Keratinocyte (primary cell): ENCODE measurements around the gene PPP2R5A. TPM values are rescaled to one million over a fixed set of nuclear protein-coding genes. Genes with fewer than 3 reads are reported as not detected.

Experiments
- DNase-seq: peaks from one replicate; pipeline ENCODE4 v3.0.0-alpha.2; 2011; ENCODE audit warnings: low read depth, missing footprints, low spot score
- FAIRE-seq: peaks from 2 replicates; lab custom pipeline; 2011; peaks lifted over from hg19 to GRCh38; lab: Jason Lieb, UNC
- H2AFZ ChIP-seq: 2 replicates; pipeline ENCODE4 v1.6.0; 2012; ENCODE audit warnings: low read length, control low read depth, inconsistent platforms; ENCODE audit not compliant: control insufficient read depth
- H3K27ac ChIP-seq: 2 replicates; pipeline ENCODE4 v1.5.1; 2011; ENCODE audit warnings: low read length; ENCODE audit not compliant: control insufficient read depth, insufficient read depth
- H3K27me3 ChIP-seq: 3 replicates; pipeline ENCODE4 v1.6.0; 2011; ENCODE audit warnings: low read length; ENCODE audit not compliant: control insufficient read depth, insufficient read depth; ENCODE audit errors: extremely low read depth
- H3K36me3 ChIP-seq, 2 experiments: 2 replicates in 1 of 2; 3 replicates in 1 of 2; pipeline ENCODE4 v1.5.1; 2011; ENCODE audit warnings: low read length in 2 of 2, mild to moderate bottlenecking in 1 of 2; ENCODE audit not compliant: control insufficient read depth in 2 of 2, insufficient read depth in 2 of 2; ENCODE audit errors: extremely low read depth in 1 of 2
- H3K4me1 ChIP-seq: 3 replicates; pipeline ENCODE4 v1.5.1; 2011; ENCODE audit warnings: low read length; ENCODE audit not compliant: control insufficient read depth, insufficient read depth; ENCODE audit errors: extremely low read depth
- H3K4me2 ChIP-seq: 3 replicates; pipeline ENCODE4 v1.6.0; 2011; ENCODE audit warnings: low read depth, low read length; ENCODE audit not compliant: control insufficient read depth, insufficient read depth; ENCODE audit errors: extremely low read depth
- H3K4me3 ChIP-seq, 3 experiments: fragments of 200-600 bp in 1 of 3; sonication (generic) in 1 of 3; 2 replicates in 2 of 3; 3 replicates in 1 of 3; pipeline ENCODE4 v1.5.1; 2011 to 2016; ENCODE audit warnings: low read length in 3 of 3, mild to moderate bottlenecking in 3 of 3, control low read depth in 2 of 3, inconsistent platforms in 1 of 3, low read depth in 1 of 3, mixed read lengths in 1 of 3, mixed run types in 1 of 3, moderate library complexity in 1 of 3; ENCODE audit not compliant: control insufficient read depth in 2 of 3, insufficient read depth in 2 of 3; ENCODE audit errors: extremely low read depth in 1 of 3
- H3K79me2 ChIP-seq: 2 replicates; pipeline ENCODE4 v1.6.0; 2012; ENCODE audit warnings: low read length; ENCODE audit not compliant: control insufficient read depth, insufficient read depth
- H3K9ac ChIP-seq: 3 replicates; pipeline ENCODE4 v1.6.0; 2011; ENCODE audit warnings: low read length; ENCODE audit not compliant: control insufficient read depth, insufficient read depth; ENCODE audit errors: extremely low read depth
- H3K9me1 ChIP-seq: 3 replicates; pipeline ENCODE4 v1.6.0; 2011; ENCODE audit warnings: low read length; ENCODE audit not compliant: control insufficient read depth, insufficient read depth; ENCODE audit errors: extremely low read depth
- H3K9me3 ChIP-seq: 2 replicates; pipeline ENCODE4 v1.5.1; 2012; ENCODE audit warnings: low read depth, low read length; ENCODE audit not compliant: control insufficient read depth
- H4K20me1 ChIP-seq: 3 replicates; pipeline ENCODE4 v1.6.0; 2011; ENCODE audit warnings: low read length; ENCODE audit not compliant: control insufficient read depth, insufficient read depth; ENCODE audit errors: extremely low read depth
- EZH2 ChIP-seq: IDR thresholded peaks from one replicate; pipeline ENCODE4 v1.6.1; 2012; ENCODE audit warnings: inconsistent platforms, mild to moderate bottlenecking, low read length, moderate library complexity
- dilution Hi-C: fragments of 300-500 bp; cut with MboI; formaldehyde crosslinking; loops from one replicate; pipeline ENCODE4 v1.7.0; 2020; ENCODE audit warnings: low sequenced_read_pairs; ENCODE audit not compliant: extremely low pct_ligation_motif_present
- polyA plus RNA-seq, 5 experiments: library from polyadenylated mRNA; depleted of rRNA in 3 of 5; stranded (reverse) in 3 of 5; stranded (forward) in 1 of 5; unstranded in 1 of 5; fragments of >200 nt; gene quantifications; 1 replicate in 1 of 5; 2 replicates in 3 of 5; 3 replicates in 1 of 5; pipeline versions ENCODE4 v1.2.1 to v1.2.3, GENCODE V29; 2011 to 2012; ENCODE audit warnings: missing spikeins in 2 of 5, low read depth in 1 of 5, low replicate concordance in 1 of 5
- TF ChIP-seq, protein P1 (sequence below), 3 experiments: IDR thresholded peaks in 1 of 3; conservative IDR thresholded peaks in 1 of 3; optimal IDR thresholded peaks in 1 of 3; 2 replicates in 2 of 3; 3 replicates in 1 of 3; pipeline versions ENCODE3 to v1.5.1; 2011; ENCODE audit warnings: low read length in 3 of 3, mild to moderate bottlenecking in 3 of 3, moderate library complexity in 2 of 3, control low read depth in 1 of 3, inconsistent platforms in 1 of 3; ENCODE audit not compliant: insufficient read depth in 2 of 3; ENCODE audit errors: extremely low read depth in 1 of 3

The PPP2R5A gene
- polyA plus RNA-seq, 1 donor (not counting 4 experiments of a cell fraction or from before 2014, with no cell fraction given), result 26.2 TPM

GRCh38 chr1:212247179-212247721 is 38.0 kb upstream of the PPP2R5A start:
- no peak overlapping the region for H2AFZ ChIP-seq
- H3K27ac ChIP-seq, result no peak overlapping the region
- no peaks in the 10 kb centered on the region for H3K9me1 ChIP-seq
- H3K4me1 ChIP-seq, result no peaks in the 10 kb centered on the region
- no peak overlapping the region for H3K9ac ChIP-seq
- H3K9me3 ChIP-seq, result no peaks in the 10 kb centered on the region
- dilution Hi-C loops, result no loop called here
- H3K36me3 ChIP-seq, result no peaks in the 10 kb centered on the region
- H4K20me1 ChIP-seq, result no peaks in the 10 kb centered on the region
- no peak for FAIRE-seq
- H3K27me3 ChIP-seq, result no peaks in the 10 kb centered on the region
- DNase-seq, result no peak
- no peak for TF ChIP-seq EZH2
- TF ChIP-seq, protein P1, sequence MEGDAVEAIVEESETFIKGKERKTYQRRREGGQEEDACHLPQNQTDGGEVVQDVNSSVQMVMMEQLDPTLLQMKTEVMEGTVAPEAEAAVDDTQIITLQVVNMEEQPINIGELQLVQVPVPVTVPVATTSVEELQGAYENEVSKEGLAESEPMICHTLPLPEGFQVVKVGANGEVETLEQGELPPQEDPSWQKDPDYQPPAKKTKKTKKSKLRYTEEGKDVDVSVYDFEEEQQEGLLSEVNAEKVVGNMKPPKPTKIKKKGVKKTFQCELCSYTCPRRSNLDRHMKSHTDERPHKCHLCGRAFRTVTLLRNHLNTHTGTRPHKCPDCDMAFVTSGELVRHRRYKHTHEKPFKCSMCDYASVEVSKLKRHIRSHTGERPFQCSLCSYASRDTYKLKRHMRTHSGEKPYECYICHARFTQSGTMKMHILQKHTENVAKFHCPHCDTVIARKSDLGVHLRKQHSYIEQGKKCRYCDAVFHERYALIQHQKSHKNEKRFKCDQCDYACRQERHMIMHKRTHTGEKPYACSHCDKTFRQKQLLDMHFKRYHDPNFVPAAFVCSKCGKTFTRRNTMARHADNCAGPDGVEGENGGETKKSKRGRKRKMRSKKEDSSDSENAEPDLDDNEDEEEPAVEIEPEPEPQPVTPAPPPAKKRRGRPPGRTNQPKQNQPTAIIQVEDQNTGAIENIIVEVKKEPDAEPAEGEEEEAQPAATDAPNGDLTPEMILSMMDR (optimal IDR thresholded peaks at IDR 0.05 in 1 of 3, IDR thresholded peaks at IDR 0.05 in 1 of 3, conservative IDR thresholded peaks at IDR 0.05 in 1 of 3; ENCODE audit: extremely low read depth in 1 of 3, insufficient read depth in 2 of 3, low read length in 3 of 3), result no peak
- no peaks in the 10 kb centered on the region for H3K79me2 ChIP-seq
- no peak overlapping the region for H3K4me3 ChIP-seq
- no peak overlapping the region for H3K4me2 ChIP-seq

DNA sequence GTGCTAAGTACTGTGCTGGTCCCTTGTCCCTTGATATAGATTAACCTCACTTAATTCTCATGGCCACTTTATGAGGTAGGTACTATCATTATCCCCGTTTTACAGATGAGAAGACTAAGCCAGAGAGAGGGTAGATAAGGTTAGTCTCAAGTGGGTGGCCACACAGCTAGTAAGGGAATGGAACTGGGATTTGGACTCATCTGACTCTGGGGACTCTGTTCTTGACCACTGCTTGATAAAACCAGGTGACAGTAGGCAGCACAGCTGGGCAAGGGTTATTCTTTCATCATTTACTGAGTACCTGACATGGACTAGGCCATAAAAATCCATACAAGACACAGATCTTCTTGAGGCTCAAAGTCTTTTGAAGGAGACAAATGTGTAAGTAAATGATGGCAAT is 37.2 kb upstream of the PPP2R5A start:
- no peaks in the 10 kb centered on the region for H3K9me1 ChIP-seq
- no peaks in the 10 kb centered on the region for H3K4me1 ChIP-seq
- no peak overlapping the region for H3K27ac ChIP-seq
- no peaks in the 10 kb centered on the region for H3K36me3 ChIP-seq
- H3K9me3 ChIP-seq, result no peaks in the 10 kb centered on the region
- no peak for DNase-seq
- no peaks in the 10 kb centered on the region for H3K27me3 ChIP-seq
- H3K4me3 ChIP-seq, result no peak overlapping the region
- H4K20me1 ChIP-seq, result no peaks in the 10 kb centered on the region
- dilution Hi-C loops, result no loop called here
- TF ChIP-seq, protein P1 (optimal IDR thresholded peaks at IDR 0.05 in 1 of 3, IDR thresholded peaks at IDR 0.05 in 1 of 3, conservative IDR thresholded peaks at IDR 0.05 in 1 of 3; ENCODE audit: extremely low read depth in 1 of 3, insufficient read depth in 2 of 3, low read length in 3 of 3), result no peak
- TF ChIP-seq EZH2, result no peak
- no peak overlapping the region for H3K4me2 ChIP-seq
- no peak overlapping the region for H3K9ac ChIP-seq
- FAIRE-seq, result no peak
- H2AFZ ChIP-seq, result no peak overlapping the region
- no peaks in the 10 kb centered on the region for H3K79me2 ChIP-seq
